HG02678 (cell line): ENCODE measurements around the gene POF1B.

Experiments
- ATAC-seq: cut with Tn5 transposase; IDR thresholded peaks from one replicate; pipeline ENCODE4 v1.9.1; 2021; ENCODE audit warnings: mild to moderate bottlenecking, moderate library complexity; ENCODE audit not compliant: unreplicated experiment

Gene POF1B

DNA sequence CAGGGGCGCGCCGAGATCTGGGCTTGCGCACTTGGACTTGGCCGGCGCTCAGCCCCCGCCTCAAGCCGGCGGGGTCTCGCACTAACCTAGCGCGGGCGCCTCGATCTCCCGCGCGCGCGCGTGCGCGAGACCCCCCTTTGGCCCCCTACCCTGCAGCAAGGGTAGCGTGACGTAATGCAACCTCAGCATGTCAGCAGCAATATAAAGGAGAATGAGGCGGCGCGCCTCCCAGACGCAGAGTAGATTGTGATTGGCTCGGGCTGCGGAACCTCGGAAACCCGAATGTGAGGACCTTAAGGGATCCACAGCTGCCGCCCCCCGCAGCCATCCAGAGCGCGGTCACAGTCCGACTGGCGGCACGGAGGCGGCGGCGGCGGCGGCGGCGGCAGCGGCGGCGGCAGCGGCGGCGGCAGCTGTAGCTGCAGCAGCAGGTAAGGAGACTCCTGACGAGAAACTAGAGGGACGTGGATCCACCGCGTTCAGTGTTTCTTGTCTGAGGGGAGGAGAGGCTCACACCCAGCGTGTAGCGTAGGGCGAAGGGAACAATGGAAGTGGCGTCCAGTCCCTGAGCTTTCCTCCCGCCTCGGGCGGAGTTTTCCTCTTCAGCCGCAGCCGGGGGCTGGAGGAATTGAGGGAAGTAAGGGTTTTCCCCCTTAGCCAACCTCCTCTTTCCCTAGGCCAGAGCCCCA is 135.6 kb downstream of the POF1B start, which contains the start of the genes SATL1 and ZNF711:
SATL1 (minus strand) TSS at position 19 of the 689 bp plus-strand sequence. CDS start 134,811 bp downstream, outside the sequence.
ZNF711 (plus strand) TSS at position 231 of the 689 bp plus-strand sequence. CDS start 3,582 bp downstream, outside the sequence.
- peak; percentile 56 for ATAC-seq

DNA sequence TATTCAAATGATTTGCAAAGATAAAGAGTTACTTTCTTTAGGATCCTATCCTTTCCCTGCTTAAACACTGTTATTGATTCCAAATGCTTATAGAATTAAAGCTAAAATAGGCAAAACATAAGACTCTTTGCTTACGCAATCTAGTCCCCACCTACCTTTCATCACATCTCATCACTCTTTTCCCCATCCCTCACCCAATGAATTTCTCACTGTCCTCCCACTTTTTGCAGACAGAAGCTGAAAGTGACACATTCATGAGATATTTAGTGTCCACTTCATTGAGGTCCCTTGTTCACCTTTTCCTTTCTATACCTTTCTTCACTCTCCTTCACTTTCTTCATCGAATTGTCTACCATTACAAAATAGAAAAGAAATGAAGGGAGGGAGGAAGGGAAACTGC is 136.3 kb downstream of the POF1B start:
- ATAC-seq = no peak
